Kasumi-1 (cell line): ENCODE data around the gene HOXA3.

ENCODE experiments used
- DNase-seq, 2 experiments: peaks; one replicate each; lab custom pipeline; 2025; lab: John Stamatoyannopoulos, UW

HOXA3 gene

GRCh38 chr7:27088002-27088922 is 64.1 kb downstream of the HOXA3 start:
- DNase-seq, result no peak

DNA sequence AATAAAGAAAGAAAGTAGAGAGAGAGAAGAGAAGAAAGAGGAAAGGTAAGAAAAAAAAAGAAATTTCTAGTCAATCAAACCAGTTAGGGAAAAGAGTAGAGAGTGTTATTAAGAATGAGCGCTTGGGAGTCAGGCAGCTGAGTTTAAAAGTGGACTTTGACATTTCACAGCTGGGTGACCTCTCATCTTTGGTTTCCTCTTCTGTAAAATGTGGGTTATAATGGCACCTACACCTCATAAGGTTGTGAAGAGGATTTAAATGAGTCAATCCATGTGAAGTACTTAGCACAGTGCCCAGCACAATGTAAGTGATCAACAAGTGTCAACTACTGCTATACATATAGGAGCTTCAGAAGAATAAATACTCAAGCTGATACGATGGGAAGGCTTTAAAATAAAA is 68.7 kb downstream of the HOXA3 start:
- DNase-seq, result no peak

GRCh38 chr7:27082171-27082570 is 70.2 kb downstream of the HOXA3 start:
- no peak for DNase-seq

- no peak for DNase-seq
These were observed 71.4 kb downstream of the HOXA3 start for GRCh38 chr7:27080844-27081436.

DNA sequence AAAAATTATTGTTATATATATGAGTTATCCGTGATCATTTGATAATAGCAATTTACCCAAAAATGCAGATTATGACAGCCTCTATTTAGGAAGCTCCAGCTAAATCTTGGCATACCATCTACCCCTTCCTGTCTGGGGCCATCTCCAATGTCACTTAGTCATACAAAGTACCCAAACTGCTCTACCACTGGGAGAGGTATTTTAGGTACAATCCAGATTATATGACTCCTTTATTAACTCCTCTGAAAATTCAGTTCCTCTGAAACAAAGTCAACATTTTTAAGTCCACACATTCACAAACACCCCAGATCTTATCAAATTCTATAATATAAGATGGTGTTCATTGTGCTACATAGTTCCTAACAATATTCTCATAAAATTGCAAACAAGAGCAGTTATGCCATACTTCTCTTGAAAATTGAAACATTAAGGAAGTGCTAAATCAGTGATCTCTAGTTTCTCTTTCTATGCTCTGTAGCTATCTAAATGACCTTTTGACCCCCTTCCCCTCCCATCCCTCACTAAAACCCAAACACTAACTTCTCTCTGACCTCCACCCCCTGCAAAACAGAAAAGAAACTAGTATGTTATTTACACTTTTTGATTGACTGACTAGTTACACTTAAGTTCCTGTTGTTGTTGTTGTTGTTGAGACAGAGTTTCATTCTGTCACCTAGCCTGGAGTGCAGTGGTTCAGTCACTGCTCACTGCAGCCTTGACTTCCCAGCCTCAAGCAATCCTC is 73.0 kb downstream of the HOXA3 start:
- DNase-seq, result no peak

GRCh38 chr7:27078616-27079233 is 73.7 kb downstream of the HOXA3 start:
- no peak for DNase-seq

DNA sequence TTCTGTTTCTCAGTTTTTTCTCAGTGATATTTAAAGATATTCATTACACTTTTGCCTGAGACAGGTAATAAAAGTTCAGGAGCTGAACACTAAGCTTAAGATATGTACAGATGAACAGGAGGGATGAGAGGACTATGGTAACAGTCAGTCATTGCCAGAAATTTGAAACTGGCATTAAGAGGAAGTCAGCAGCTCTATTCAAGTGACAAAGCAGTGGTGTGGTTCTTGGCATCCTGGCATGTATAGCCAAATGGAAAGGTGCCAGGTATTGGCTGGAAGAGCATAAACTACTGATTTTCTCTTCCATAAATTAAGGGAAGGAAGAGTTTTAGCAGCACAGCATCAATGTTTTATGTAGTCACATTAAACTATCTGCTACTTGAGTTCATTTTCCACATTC is 79.3 kb downstream of the HOXA3 start:
- DNase-seq, result peak; percentile 7 to 55

DNA sequence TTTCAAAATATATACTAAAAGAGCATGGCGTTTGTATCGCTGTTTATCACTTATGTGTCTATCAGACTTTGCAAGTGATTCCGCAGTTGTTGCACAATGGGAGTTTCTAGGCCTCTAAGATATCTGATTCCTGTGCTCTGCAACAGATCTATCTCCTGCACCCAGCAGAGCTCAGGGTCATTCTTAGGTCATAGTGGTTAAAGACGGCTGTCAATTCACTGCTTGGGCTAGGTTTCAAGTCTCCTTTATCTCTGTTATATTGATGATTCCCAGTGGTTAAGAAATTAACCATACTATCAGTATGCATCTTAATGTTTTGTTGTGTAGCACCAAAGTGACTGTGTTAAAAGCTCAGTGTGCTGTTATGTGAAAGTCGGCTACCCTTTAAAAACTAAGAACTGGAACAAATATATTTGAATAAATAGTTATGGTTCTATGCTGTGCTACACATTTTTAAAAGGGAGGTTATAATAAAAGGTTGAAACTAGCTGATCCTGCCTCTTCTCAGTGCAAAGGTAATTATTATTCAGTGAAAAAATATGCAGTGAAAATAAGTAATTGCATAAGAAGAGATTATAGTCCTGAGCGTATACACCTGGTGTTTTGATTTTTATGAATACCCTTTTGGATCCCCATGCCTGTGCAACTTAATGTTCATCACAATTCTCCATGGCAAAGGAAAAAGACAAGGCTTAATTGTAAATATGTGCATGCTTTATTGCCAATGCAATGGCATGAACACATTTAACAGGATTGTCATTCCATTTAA is 80.6 kb downstream of the HOXA3 start:
- no peak for DNase-seq

- no peak for DNase-seq
These were observed 84.1 kb downstream of the HOXA3 start for GRCh38 chr7:27068259-27068658.

GRCh38 chr7:27066148-27066547 is 86.2 kb downstream of the HOXA3 start:
- no peak for DNase-seq

DNA sequence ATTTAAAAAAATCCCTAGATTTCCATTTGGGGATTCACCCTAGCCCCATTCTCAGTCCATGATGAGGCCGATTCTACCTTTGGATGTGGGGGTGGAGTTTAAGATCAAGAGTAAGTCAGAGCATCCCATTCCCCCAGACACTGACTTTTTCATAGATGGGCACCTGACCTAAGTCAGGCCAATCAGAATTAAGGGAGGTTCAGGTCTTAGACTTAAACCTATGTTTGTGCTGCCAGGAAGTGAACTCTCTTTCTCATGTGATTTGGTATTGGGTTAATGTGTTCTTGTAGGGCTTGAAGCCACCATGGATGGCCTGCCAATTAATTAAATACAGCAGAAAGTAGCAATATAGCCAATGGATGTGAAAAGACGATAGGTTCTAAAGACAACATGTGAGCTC is 86.7 kb downstream of the HOXA3 start:
- DNase-seq, result no peak

DNA sequence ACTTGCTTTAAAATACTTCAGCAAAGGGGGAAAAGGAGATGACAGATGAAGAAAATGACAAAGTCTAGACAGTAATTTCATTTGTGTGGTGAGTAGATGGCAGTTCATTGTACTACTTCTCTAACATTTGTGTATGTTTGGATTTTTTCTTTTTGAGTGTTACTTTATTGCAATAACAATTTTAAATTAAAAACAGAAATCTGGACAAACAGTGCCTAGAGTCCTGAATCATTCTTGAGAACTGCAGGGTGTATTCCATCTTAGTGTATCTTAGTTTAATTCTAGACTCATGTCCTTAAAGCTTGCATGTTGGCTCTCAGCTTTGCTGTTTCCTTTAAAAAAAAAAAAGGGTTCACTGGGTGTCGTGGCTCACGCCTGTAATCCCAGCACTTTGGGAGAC is 87.7 kb downstream of the HOXA3 start:
- DNase-seq, result no peak

GRCh38 chr7:27064159-27064558 is 88.2 kb downstream of the HOXA3 start:
- no peak for DNase-seq

GRCh38 chr7:27062946-27063345 is 89.4 kb downstream of the HOXA3 start:
- no peak for DNase-seq
